Osteoblast (primary cell): ENCODE measurements around the gene FUCA1. TPM values are rescaled to one million over a fixed set of nuclear protein-coding genes. Genes with fewer than 3 reads are reported as not detected.
"Not testable (repeated sequence)": the region's sequence is repeated elsewhere in the genome, so short reads cannot be mapped to it uniquely, and the experiment has no call there.

ENCODE experiments used
- DNase-seq: peaks from one replicate; pipeline ENCODE4 v3.0.0; 2011; ENCODE audit warnings: low spot score, mixed read lengths; ENCODE audit not compliant: insufficient read length; ENCODE audit errors: missing footprints
- H2AFZ ChIP-seq: 2 replicates; pipeline ENCODE4 v1.6.0; 2011; ENCODE audit warnings: mild to moderate bottlenecking, low read length
- H3K27ac ChIP-seq: 2 replicates; pipeline ENCODE4 v1.5.1; 2011; ENCODE audit warnings: mild to moderate bottlenecking, low read depth, low read length, moderate library complexity
- H3K27me3 ChIP-seq: 2 replicates; pipeline ENCODE4 v1.6.0; 2012; ENCODE audit warnings: mild to moderate bottlenecking, control low read depth, inconsistent platforms, low read length, moderate library complexity; ENCODE audit not compliant: insufficient read depth
- H3K36me3 ChIP-seq: 2 replicates; pipeline ENCODE4 v1.5.1; 2011; ENCODE audit warnings: mild to moderate bottlenecking, low read length, control low read depth, moderate library complexity; ENCODE audit not compliant: insufficient read depth
- H3K4me1 ChIP-seq: 2 replicates; pipeline ENCODE4 v1.5.1; 2011; ENCODE audit warnings: mild to moderate bottlenecking, low read length, control low read depth, moderate library complexity; ENCODE audit not compliant: insufficient read depth
- H3K4me2 ChIP-seq: 2 replicates; pipeline ENCODE4 v1.6.0; 2011; ENCODE audit warnings: mild to moderate bottlenecking, low read length; ENCODE audit not compliant: insufficient read depth
- H3K4me3 ChIP-seq: fragments of 200-600 bp; sonication (generic); 3 replicates; pipeline ENCODE4 v1.5.1; 2012; ENCODE audit warnings: mild to moderate bottlenecking, low read length, inconsistent platforms; ENCODE audit not compliant: insufficient read depth
- H3K79me2 ChIP-seq: 2 replicates; pipeline ENCODE4 v1.6.0; 2012; ENCODE audit warnings: mild to moderate bottlenecking, low read length, control low read depth, inconsistent platforms; ENCODE audit not compliant: insufficient read depth
- H3K9me3 ChIP-seq: 2 replicates; pipeline ENCODE4 v1.5.1; 2011; ENCODE audit warnings: low read depth, low read length, control low read depth
- H4K20me1 ChIP-seq: 2 replicates; pipeline ENCODE4 v1.6.0; 2012; ENCODE audit warnings: mild to moderate bottlenecking, low read length, control low read depth; ENCODE audit not compliant: insufficient read depth
- total RNA-seq: library from RNA; depleted of rRNA; stranded (reverse); fragments of >200 nt; gene quantifications from 2 replicates; pipeline ENCODE4 v1.2.3, GENCODE V29; 2012
- TF ChIP-seq, protein P1 (sequence below): IDR thresholded peaks from 2 replicates; pipeline ENCODE4 v1.5.1; 2011; ENCODE audit warnings: mild to moderate bottlenecking, low read depth, low read length, moderate library complexity; ENCODE audit errors: extremely low read depth

FUCA1 gene
- total RNA-seq, 1 donor: 34.7 TPM

DNA sequence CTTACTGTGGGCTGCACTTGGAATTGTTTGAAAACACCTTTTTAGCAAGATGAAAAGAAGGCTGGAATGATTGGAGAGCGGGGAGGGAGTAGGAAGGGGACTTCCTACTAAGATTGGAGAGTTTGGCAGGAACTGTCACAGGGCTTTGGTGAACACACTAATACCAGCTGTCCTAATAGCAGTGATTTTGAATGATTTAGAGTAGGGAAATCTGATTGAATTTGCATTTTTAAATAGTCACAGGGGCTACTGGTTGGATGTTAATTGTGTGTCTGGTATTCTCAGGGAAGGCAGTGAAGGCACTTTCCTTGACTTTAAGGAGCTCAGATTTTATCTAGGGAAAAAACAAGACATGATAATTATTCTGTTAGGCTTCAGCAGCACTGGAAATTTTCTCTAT, 40.4 kb downstream of the FUCA1 start:
- H4K20me1 ChIP-seq: no peaks in the 10 kb centered on the region
- no peaks in the 10 kb centered on the region for H3K27me3 ChIP-seq
- DNase-seq: no peak
- H2AFZ ChIP-seq: no peak overlapping the region
- H3K79me2 ChIP-seq: peaks cover 19% of the 10 kb centered on the region
- no peaks in the 10 kb centered on the region for H3K36me3 ChIP-seq
- no peak overlapping the region for H3K4me3 ChIP-seq
- H3K4me2 ChIP-seq: no peak overlapping the region
- no peak overlapping the region for H3K27ac ChIP-seq
- H3K9me3 ChIP-seq: no peaks in the 10 kb centered on the region
- peaks cover 4% of the 10 kb centered on the region for H3K4me1 ChIP-seq
- TF ChIP-seq, protein P1, sequence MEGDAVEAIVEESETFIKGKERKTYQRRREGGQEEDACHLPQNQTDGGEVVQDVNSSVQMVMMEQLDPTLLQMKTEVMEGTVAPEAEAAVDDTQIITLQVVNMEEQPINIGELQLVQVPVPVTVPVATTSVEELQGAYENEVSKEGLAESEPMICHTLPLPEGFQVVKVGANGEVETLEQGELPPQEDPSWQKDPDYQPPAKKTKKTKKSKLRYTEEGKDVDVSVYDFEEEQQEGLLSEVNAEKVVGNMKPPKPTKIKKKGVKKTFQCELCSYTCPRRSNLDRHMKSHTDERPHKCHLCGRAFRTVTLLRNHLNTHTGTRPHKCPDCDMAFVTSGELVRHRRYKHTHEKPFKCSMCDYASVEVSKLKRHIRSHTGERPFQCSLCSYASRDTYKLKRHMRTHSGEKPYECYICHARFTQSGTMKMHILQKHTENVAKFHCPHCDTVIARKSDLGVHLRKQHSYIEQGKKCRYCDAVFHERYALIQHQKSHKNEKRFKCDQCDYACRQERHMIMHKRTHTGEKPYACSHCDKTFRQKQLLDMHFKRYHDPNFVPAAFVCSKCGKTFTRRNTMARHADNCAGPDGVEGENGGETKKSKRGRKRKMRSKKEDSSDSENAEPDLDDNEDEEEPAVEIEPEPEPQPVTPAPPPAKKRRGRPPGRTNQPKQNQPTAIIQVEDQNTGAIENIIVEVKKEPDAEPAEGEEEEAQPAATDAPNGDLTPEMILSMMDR: no peak

- H3K9me3 ChIP-seq, H3K27me3 ChIP-seq, H4K20me1 ChIP-seq, H3K4me3 ChIP-seq, H3K4me1 ChIP-seq, DNase-seq, H3K27ac ChIP-seq, H3K36me3 ChIP-seq, H3K4me2 ChIP-seq, H2AFZ ChIP-seq: not testable (repeated sequence)
- peaks cover 23% of the 10 kb centered on the region for H3K79me2 ChIP-seq
Observed at GRCh38 chr1:23826590-23826989, 41.5 kb downstream of the FUCA1 start.

- Histone ChIP-seq H3K27ac (peak overlapping the region; percentile 98), H2AFZ (peak overlapping the region; percentile 82), H3K4me2 (peak overlapping the region; percentile 95), H3K4me1 (peaks cover 4% of the 10 kb centered on the region), H3K36me3 (no peaks in the 10 kb centered on the region), H3K27me3 (no peaks in the 10 kb centered on the region), H3K79me2 (peaks cover 23% of the 10 kb centered on the region), H4K20me1 (no peaks in the 10 kb centered on the region), H3K9me3 (no peaks in the 10 kb centered on the region), H3K4me3 (peak overlapping the region; percentile 99)
- DNase-seq: no peak
- TF ChIP-seq, protein P1: no peak
Observed at GRCh38 chr1:23825762-23826522, 42.1 kb downstream of the FUCA1 start.

GRCh38 chr1:23825076-23825761, 42.9 kb downstream of the FUCA1 start, which contains the start of gene HMGCL:
Gene HMGCL, minus strand, starts transcription at chr1:23825429. Its CDS starts 14 bp downstream, at chr1:23825415.
- peak; percentile 98 for DNase-seq
- Histone ChIP-seq H3K4me1 (peaks cover 4% of the 10 kb centered on the region), H3K79me2 (peaks cover 23% of the 10 kb centered on the region), H3K4me2 (peak within 1 kb of the TSS; percentile 95), H3K4me3 (peak within 1 kb of the TSS; percentile 99), H3K27me3 (no peaks in the 10 kb centered on the region), H3K36me3 (no peaks in the 10 kb centered on the region), H3K9me3 (no peaks in the 10 kb centered on the region), H2AFZ (peak within 1 kb of the TSS; percentile 99), H4K20me1 (no peaks in the 10 kb centered on the region), H3K27ac (peak within 1 kb of the TSS; percentile 98)
- TF ChIP-seq, protein P1: no peak
